Endodermal cell (in vitro differentiated cells): ENCODE data around the gene A3GALT2. TPM values are rescaled to one million over a fixed set of nuclear protein-coding genes. Genes with fewer than 3 reads are reported as not detected.

Experiments
- DNase-seq: peaks from one replicate; pipeline ENCODE4 v3.0.0-alpha.2; 2017
- H3K27ac ChIP-seq: 2 replicates; pipeline ENCODE4 v1.5.1; 2013; ENCODE audit warnings: mild to moderate bottlenecking, low read depth, low read length, moderate library complexity
- H3K27me3 ChIP-seq: 2 replicates; pipeline ENCODE4 v1.6.1; 2013; ENCODE audit warnings: mild to moderate bottlenecking, low read length, moderate library complexity; ENCODE audit not compliant: insufficient read depth, control insufficient read depth, poor library complexity, severe bottlenecking
- H3K36me3 ChIP-seq: 2 replicates; pipeline ENCODE4 v1.7.0; 2013; ENCODE audit warnings: mild to moderate bottlenecking, low read length, moderate library complexity; ENCODE audit not compliant: control insufficient read depth, insufficient read depth
- H3K4me1 ChIP-seq: one replicate; pipeline ENCODE4 v1.7.0; 2013; ENCODE audit warnings: low read length; ENCODE audit not compliant: control insufficient read depth, insufficient read depth
- H3K4me3 ChIP-seq: 2 replicates; pipeline ENCODE4 v1.5.1; 2013; ENCODE audit warnings: mild to moderate bottlenecking, low read length, moderate library complexity
- H3K9ac ChIP-seq: 2 replicates; pipeline ENCODE4 v1.6.1; 2013; ENCODE audit warnings: mild to moderate bottlenecking, low read length, moderate library complexity; ENCODE audit not compliant: poor library complexity, severe bottlenecking; ENCODE audit errors: extremely low read depth
- H3K9me3 ChIP-seq: 2 replicates; pipeline ENCODE4 v1.6.1; 2013; ENCODE audit warnings: mild to moderate bottlenecking, low read length, moderate library complexity; ENCODE audit not compliant: control insufficient read depth
- H3K27ac Mint-ChIP-seq: 2 replicates; pipeline ENCODE4 v1.8.0; 2020; ENCODE audit warnings: mixed read lengths
- H3K27me3 Mint-ChIP-seq: 2 replicates; pipeline ENCODE4 v1.8.0; 2021; ENCODE audit warnings: mild to moderate bottlenecking, mixed read lengths; ENCODE audit not compliant: insufficient read depth
- H3K36me3 Mint-ChIP-seq: 2 replicates; pipeline ENCODE4 v1.8.0; 2020; ENCODE audit warnings: low read depth, mixed read lengths
- H3K4me1 Mint-ChIP-seq: 2 replicates; pipeline ENCODE4 v1.8.0; 2020; ENCODE audit warnings: mixed read lengths
- H3K4me3 Mint-ChIP-seq: 2 replicates; pipeline ENCODE4 v1.8.0; 2020; ENCODE audit warnings: mild to moderate bottlenecking, moderate library complexity, mixed read lengths
- H3K9me3 Mint-ChIP-seq: 2 replicates; pipeline ENCODE4 v1.8.0; 2020; ENCODE audit warnings: mild to moderate bottlenecking, mixed read lengths
- WGBS, 2 experiments: methylation state at CpG; one replicate each; pipeline versions ENCODE4 v1.1.5 to v1.1.7; 2013; ENCODE audit warnings: missing lambda C conversion rate in 2 of 2, mixed read lengths in 1 of 2; ENCODE audit not compliant: insufficient coverage in 1 of 2, insufficient read length in 1 of 2; 5-methylcytosine and 5-hydroxymethylcytosine counted together
- total RNA-seq, 2 donors: library from RNA; stranded (reverse); fragmentation: NEBNext Ultra II Directional in 1 of 2; extraction: Animal tissue kit (Norgen Biotek cat#: 25700) in 1 of 2; gene quantifications; 2 replicates in 1 of 2; 3 replicates in 1 of 2; pipeline ENCODE4 v1.2.1, GENCODE V29; 2021
- TF ChIP-seq, protein P1 (sequence below): fragments of 200-600 bp; sonication (generic); conservative IDR thresholded peaks from 2 replicates; pipeline ENCODE4 v1.5.0; 2021; ENCODE audit warnings: antibody characterized with exemption, mild to moderate bottlenecking

A3GALT2 gene
- total RNA-seq, 2 donors from 2014 or later = not detected

DNA sequence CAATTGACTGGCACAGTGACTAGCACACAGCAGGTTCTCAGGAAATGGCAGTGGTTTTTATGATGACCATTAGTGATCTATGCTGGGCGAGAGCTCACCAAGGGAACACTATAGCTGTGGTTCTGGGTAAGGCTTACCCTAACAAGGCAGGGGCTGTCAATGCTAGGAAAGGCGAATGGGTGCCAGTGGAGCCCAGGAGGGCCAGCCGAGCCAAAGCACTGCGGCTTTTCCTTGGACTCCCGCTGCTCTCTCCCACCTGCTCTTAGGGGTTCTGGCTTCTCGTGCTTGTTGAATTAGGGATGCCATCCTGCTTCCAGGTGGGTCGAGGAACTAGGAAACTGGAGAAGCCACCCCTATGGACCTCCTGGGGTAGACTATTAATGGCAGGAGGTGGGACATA is 10.0 kb upstream of the A3GALT2 start:
- H3K27ac Mint-ChIP-seq = no peak overlapping the region
- Histone ChIP-seq H3K4me1 (peaks cover 9% of the 10 kb centered on the region), H3K36me3 (peaks cover 84% of the 10 kb centered on the region), H3K4me3 (no peak overlapping the region), H3K9ac (no peak overlapping the region), H3K27me3 (no peaks in the 10 kb centered on the region), H3K9me3 (no peaks in the 10 kb centered on the region), H3K27ac (no peak overlapping the region)
- peaks cover 10% of the 10 kb centered on the region for H3K4me1 Mint-ChIP-seq
- peaks cover 26% of the 10 kb centered on the region for H3K27me3 Mint-ChIP-seq
- H3K4me3 Mint-ChIP-seq = no peak overlapping the region
- H3K36me3 Mint-ChIP-seq = peaks cover 86% of the 10 kb centered on the region
- no peaks in the 10 kb centered on the region for H3K9me3 Mint-ChIP-seq
- DNase-seq = no peak
- WGBS, 2 experiments = 92 to 98% methylated on average over 6 to 7 of the region's 7 CpGs
- TF ChIP-seq, protein P1, sequence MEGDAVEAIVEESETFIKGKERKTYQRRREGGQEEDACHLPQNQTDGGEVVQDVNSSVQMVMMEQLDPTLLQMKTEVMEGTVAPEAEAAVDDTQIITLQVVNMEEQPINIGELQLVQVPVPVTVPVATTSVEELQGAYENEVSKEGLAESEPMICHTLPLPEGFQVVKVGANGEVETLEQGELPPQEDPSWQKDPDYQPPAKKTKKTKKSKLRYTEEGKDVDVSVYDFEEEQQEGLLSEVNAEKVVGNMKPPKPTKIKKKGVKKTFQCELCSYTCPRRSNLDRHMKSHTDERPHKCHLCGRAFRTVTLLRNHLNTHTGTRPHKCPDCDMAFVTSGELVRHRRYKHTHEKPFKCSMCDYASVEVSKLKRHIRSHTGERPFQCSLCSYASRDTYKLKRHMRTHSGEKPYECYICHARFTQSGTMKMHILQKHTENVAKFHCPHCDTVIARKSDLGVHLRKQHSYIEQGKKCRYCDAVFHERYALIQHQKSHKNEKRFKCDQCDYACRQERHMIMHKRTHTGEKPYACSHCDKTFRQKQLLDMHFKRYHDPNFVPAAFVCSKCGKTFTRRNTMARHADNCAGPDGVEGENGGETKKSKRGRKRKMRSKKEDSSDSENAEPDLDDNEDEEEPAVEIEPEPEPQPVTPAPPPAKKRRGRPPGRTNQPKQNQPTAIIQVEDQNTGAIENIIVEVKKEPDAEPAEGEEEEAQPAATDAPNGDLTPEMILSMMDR = no peak

- no peak for DNase-seq
- Mint-ChIP-seq H3K9me3 (no peaks in the 10 kb centered on the region), H3K27ac (no peak overlapping the region), H3K27me3 (peaks cover 22% of the 10 kb centered on the region), H3K4me3 (no peak overlapping the region), H3K36me3 (peaks cover 91% of the 10 kb centered on the region), H3K4me1 (peaks cover 10% of the 10 kb centered on the region)
- Histone ChIP-seq H3K36me3 (peaks cover 89% of the 10 kb centered on the region), H3K27me3 (no peaks in the 10 kb centered on the region), H3K27ac (no peak overlapping the region), H3K4me3 (no peak overlapping the region), H3K4me1 (peaks cover 9% of the 10 kb centered on the region), H3K9me3 (no peaks in the 10 kb centered on the region), H3K9ac (no peak overlapping the region)
- 97 to 100% methylated on average over 3 of the region's 3 CpGs for WGBS, 2 experiments
- TF ChIP-seq, protein P1 = no peak
Measured at GRCh38 chr1:33330361-33330890, 9.5 kb upstream of the A3GALT2 start.

GRCh38 chr1:33329600-33330305 is 8.9 kb upstream of the A3GALT2 start:
- Mint-ChIP-seq H3K27ac (no peak overlapping the region), H3K27me3 (peaks cover 17% of the 10 kb centered on the region), H3K4me3 (no peak overlapping the region), H3K4me1 (peaks cover 6% of the 10 kb centered on the region), H3K36me3 (peaks cover 93% of the 10 kb centered on the region), H3K9me3 (no peaks in the 10 kb centered on the region)
- TF ChIP-seq, protein P1 = no peak
- no peak overlapping the region for H3K27ac ChIP-seq
- H3K4me3 ChIP-seq = no peak overlapping the region
- DNase-seq = no peak
- 88 to 89% methylated on average over 9 to 19 of the region's 19 CpGs for WGBS, 2 experiments
- H3K9me3 ChIP-seq = no peaks in the 10 kb centered on the region
- peaks cover 4% of the 10 kb centered on the region for H3K4me1 ChIP-seq
- H3K36me3 ChIP-seq = peaks cover 95% of the 10 kb centered on the region
- H3K27me3 ChIP-seq = no peaks in the 10 kb centered on the region
- H3K9ac ChIP-seq = no peak overlapping the region
